ENCODE measurements around the gene MYOM1. TPM values are rescaled to one million over a fixed set of nuclear protein-coding genes. Genes with fewer than 3 reads are reported as not detected.

The MYOM1 gene
- total RNA-seq, 2 donors from 2014 or later, result 2.8 to 7.9 TPM

Other genes starting within 250 kb of the MYOM1 start
- gene LPIN2, start 206.8 kb downstream of the MYOM1 start, total RNA-seq, result 10 to 100 TPM; 23.6 to 59.0 TPM
- gene MYL12A, start 27.8 kb upstream of the MYOM1 start, total RNA-seq, result 100 to 1,000 TPM; 338 to 537 TPM
- gene MYL12B, start 42.2 kb upstream of the MYOM1 start, total RNA-seq, result 100 to 1,000 TPM; 415 to 575 TPM
- 10 to 100 TPM; 68.0 to 80.6 TPM for gene TGIF1, start 230.2 kb upstream of the MYOM1 start, total RNA-seq